Prostate gland (tissue), 2 donors: Measurements from ENCODE around the gene OR5AL1.

Experiments used
- POLR2A ChIP-seq: fragments of 450-650 bp; IDR thresholded peaks from one replicate; pipeline ENCODE4 v1.6.1; 2016; ENCODE audit warnings: antibody characterized with exemption, mild to moderate bottlenecking
- POLR2AphosphoS5 ChIP-seq: sonication (generic); formaldehyde crosslinking; IDR thresholded peaks from one replicate; pipeline ENCODE4 v1.6.1; 2017; ENCODE audit warnings: antibody characterized with exemption
- TF ChIP-seq, protein P1 (sequence below), 4 experiments: fragments of 200-600 bp in 2 of 4; fragments of 450-650 bp in 2 of 4; sonication (generic) in 2 of 4; IDR thresholded peaks; 1 replicate in 3 of 4; 2 replicates in 1 of 4; pipeline ENCODE4 v1.5.1; 2016 to 2019; ENCODE audit warnings: antibody characterized with exemption in 4 of 4, mild to moderate bottlenecking in 2 of 4, moderate library complexity in 2 of 4

DNA sequence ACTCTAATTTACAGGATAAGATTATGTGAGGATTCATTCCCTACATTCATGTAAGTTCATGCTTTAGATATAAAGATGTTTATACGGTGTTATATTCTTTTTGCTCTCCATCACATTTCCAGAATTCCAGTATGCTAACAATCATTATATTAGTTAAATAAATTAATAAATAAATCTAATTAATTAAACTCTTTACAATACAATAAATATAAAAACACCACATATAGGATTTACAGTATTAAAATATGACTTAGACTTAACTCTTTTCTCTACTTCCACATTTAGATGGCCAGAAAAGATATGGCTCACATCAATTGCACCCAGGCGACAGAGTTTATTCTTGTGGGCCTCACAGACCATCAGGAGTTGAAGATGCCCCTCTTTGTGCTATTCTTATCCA, 37.2 kb upstream of the OR5AL1 start, which contains the start of gene OR8U1:
- TF ChIP-seq, protein P1, sequence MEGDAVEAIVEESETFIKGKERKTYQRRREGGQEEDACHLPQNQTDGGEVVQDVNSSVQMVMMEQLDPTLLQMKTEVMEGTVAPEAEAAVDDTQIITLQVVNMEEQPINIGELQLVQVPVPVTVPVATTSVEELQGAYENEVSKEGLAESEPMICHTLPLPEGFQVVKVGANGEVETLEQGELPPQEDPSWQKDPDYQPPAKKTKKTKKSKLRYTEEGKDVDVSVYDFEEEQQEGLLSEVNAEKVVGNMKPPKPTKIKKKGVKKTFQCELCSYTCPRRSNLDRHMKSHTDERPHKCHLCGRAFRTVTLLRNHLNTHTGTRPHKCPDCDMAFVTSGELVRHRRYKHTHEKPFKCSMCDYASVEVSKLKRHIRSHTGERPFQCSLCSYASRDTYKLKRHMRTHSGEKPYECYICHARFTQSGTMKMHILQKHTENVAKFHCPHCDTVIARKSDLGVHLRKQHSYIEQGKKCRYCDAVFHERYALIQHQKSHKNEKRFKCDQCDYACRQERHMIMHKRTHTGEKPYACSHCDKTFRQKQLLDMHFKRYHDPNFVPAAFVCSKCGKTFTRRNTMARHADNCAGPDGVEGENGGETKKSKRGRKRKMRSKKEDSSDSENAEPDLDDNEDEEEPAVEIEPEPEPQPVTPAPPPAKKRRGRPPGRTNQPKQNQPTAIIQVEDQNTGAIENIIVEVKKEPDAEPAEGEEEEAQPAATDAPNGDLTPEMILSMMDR (IDR thresholded peaks at IDR 0.05) = no peak
- no peak for TF ChIP-seq POLR2A
- TF ChIP-seq POLR2AphosphoS5 = no peak
